GM21717 (cell line): ENCODE results near the gene RNU1-1.
"Not testable (repeated sequence)": the region's sequence is repeated elsewhere in the genome, so short reads cannot be mapped to it uniquely, and the experiment has no call there.

Source experiments
- ATAC-seq: cut with Tn5 transposase; IDR thresholded peaks from one replicate; pipeline ENCODE4 v1.9.1; 2021; ENCODE audit warnings: mild to moderate bottlenecking, moderate library complexity; ENCODE audit not compliant: unreplicated experiment

Gene RNU1-1

DNA sequence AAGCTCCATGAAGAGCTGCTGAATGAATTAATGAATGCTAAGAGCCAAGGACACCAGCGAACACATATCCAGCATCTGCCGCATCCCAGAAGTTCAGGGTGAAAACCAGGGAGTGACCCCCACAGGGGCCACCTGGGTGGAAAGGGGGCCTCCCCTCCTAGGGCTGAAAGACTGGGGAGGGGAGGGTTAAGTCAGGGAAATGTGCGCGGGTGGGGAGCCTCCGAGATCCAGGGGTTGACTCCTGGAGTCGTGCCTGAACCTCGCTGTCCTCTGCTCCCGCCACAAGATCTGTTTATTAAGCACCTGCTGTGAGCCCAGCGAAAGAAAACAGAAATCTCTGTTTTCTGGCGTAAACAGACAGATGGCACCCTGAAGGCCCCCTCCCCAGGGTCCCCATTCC is 16.0 kb downstream of the RNU1-1 start:
- not testable (repeated sequence) for ATAC-seq

GRCh38 chr1:16497474-16497904 is 16.6 kb downstream of the RNU1-1 start:
- not testable (repeated sequence) for ATAC-seq

- not testable (repeated sequence) for ATAC-seq
Observed at GRCh38 chr1:16493731-16494130, 20.4 kb downstream of the RNU1-1 start.

DNA sequence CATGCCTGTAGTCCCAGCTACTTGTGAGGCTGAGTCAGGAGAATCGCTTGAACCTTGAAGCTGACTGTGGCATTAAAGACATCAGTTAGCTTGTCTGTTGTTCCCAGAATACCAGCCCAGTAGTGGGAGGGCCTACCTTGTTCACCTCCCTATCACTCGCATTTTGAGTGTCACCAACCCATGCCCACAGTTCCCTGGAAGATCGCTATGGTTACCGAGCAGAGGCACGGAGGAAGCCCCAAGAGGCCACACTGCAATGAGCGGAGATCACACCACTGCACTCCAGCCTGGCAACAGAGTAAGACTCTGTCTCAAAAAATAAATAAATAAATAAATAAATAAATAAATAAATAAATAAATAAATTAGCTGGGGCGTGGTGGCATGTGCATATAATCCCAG is 21.1 kb downstream of the RNU1-1 start:
- not testable (repeated sequence) for ATAC-seq

GRCh38 chr1:16491056-16491675 is 22.9 kb downstream of the RNU1-1 start:
- ATAC-seq = no peak

- ATAC-seq = not testable (repeated sequence)
Observed at GRCh38 chr1:16489195-16489880, 24.7 kb downstream of the RNU1-1 start.

GRCh38 chr1:16487011-16487410 is 27.1 kb downstream of the RNU1-1 start:
- not testable (repeated sequence) for ATAC-seq

DNA sequence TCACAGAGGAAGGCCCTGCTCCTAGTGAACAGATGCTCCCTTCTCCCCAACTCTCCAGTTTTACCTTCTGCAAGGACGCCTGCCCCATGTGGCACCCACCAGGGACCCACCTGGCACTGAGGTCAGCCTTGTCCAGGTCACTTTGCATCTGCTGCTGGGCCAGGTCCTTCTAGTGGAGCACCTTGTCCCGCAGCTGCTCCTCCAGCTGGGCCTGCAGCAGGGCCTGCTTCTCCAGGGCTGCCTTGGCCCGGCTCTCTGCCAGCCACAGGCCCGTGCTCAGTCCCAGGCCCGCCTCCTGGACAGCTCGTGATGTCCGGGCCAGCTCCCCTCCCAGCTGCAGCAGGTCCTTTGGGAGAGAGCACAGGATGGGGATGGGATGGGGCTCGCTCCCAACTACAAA is 27.8 kb downstream of the RNU1-1 start:
- ATAC-seq = not testable (repeated sequence)

- ATAC-seq = no peak
Observed at GRCh38 chr1:16484931-16485330, 29.2 kb downstream of the RNU1-1 start.

DNA sequence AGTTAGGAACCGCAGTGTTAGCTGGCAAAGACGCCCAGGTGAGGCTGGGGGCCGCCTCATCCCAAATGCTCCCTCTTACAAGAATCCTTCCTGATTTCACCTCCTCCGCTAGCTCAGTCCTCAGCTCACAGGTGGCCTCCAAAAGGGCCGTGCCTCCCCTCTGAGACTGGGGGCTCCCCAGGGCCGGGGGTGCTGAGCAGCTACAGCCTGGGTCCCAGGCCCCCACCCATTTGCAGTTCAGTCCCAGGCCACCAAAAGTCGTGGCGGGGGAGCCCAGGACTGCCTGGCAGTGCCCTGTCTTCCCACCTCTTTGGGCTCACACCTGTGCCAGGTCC is 29.6 kb downstream of the RNU1-1 start:
- no peak for ATAC-seq

GRCh38 chr1:16483639-16484500 is 30.2 kb downstream of the RNU1-1 start:
- not testable (repeated sequence) for ATAC-seq

DNA sequence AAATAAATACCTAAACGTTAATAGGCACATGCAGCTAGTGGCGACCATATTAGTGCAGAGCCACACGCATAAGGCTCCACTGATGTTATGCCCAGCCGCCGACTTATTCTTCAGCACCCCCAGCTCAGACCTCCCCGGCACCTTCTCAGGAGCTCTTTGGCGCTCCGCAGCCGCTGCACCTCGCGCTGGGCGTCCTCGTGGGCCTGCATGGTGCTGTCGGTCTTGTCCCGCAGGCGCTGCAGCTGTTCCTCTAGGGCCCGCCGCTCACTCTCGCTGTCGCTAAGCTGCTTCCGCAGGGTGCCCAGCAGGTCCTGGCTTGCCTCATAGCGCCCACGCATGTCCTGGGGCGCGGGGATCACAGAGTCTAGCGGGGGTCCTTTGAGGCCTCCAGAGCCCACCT is 30.9 kb downstream of the RNU1-1 start:
- ATAC-seq = not testable (repeated sequence)

DNA sequence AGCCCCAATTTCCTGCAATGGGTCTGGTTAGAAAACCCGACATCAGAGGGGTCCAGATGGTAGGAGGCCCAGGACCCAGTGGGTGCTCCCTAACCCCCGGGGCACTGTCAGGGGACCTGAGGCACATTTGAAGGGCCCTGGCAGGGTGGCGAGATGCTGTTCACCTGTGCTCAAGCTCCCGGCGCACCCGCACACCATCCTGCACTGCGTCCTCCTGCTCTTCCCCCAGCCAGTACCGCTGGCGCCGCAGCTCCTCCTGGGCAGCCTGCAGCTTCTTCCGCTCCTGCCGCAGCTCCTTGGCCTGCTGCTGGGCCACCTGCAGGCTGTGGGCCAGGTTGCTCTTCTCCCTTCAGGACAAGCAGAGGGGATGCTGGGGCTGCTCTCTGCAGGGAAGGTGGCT is 36.0 kb downstream of the RNU1-1 start:
- no peak for ATAC-seq

GRCh38 chr1:16475771-16476770 is 38.0 kb downstream of the RNU1-1 start:
- not testable (repeated sequence) for ATAC-seq

DNA sequence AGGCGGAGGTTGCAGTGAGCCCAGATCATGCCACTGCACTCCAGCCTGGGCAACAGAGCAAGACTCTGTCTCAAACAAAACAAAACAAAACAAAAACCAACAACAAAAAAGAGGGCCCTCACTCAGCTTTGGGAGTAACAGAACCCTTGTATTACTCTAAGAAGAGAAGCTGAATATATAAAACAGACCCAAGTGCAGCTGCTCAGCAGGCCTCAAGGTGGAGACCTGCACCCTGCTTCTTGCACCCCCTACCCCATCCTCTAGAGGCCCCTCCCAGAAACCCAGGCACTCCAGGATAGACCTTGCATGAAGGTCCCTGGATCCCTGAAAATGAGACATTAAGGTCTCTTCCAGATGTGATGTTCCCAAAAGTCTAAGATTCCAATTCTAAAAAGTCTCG is 39.2 kb downstream of the RNU1-1 start:
- ATAC-seq = not testable (repeated sequence)

DNA sequence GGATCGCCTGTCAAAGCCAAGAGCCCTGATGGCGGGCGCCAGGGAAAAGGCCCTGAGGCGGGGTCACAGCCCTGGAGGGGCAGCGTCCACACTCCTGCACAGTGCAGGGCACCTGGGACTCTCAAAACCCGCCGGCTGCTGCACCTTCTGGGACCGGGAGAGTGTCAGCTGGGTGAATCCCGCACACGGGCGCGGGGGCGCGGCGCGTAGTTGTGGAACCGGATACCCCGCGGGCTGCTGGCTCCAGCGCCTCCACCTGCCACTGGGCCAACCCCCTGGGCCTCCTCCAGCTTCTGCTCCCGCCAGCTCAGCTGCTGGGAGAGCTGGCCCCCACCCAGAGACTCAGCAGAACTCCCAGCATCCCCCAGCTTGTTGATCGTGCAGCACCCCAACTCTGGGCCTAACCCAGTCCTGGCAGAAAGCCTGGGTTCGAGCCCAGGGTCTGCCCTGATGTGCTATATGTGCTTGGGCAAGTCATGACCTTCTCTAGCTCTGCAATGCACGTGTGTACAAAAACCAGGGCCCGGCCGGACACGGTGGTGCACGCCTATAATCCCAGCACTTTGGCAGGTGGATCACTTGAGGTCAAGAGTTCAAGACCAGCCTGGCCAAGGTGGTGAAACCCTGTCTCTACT is 39.8 kb downstream of the RNU1-1 start:
- ATAC-seq = no peak

DNA sequence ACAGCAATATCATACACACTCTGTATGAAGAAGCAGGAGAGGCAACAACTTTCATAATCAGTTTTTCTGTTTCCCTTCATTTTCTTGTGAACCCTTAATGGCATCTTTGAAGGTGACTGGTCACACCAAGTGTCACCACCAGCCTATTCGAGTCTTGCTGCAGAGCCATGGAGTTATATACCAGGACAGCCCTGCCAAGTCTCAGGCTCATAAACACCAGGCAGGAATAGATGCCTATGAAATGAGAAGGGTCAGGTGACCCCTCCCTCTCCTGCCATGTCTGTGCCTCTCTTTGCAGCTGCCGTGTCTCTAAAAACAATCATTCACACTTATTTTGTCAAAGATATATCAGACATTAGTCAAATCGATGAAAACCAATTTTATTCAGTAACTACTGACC is 45.5 kb downstream of the RNU1-1 start:
- no peak for ATAC-seq

DNA sequence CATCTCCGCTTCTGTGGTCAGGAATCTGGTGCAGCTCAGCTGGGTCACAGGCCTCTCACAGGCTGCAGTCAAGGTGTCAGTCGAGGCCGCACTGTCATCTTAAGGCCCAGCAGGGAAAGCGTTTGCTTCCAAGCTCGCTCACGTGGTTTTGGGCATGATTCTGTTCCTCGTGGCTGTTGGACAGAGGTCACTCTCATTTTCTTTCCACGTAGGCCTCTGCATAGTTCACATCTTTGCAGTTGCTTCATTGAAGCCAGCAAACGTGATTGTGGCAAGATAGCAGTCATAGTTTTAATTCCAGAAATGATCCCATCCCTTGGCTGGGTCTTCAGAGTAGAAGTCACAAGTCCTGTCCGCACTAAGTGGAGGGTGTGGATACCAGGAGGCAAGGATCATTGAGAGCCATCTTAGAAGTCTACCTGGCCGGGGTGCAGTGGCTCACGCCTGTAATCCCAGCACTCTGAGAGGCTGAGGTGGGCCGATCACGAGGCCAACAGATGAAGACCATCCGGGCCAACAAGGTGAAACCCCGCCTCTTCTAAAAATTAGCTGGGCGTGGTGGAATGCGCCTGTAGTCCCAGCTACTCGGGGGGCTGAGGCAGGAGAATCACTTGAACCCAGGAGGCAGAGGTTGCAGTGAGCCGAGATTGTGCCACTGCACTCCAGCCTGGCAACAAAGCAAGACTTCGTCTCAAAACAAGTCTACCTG is 49.0 kb downstream of the RNU1-1 start:
- ATAC-seq = no peak
